Erythroblast (primary cell): ENCODE results near the gene RABGGTA.

Experiments used
- GATA1 ChIP-seq: IDR thresholded peaks from 2 replicates; pipeline ENCODE4 v1.6.1; 2011; ENCODE audit warnings: low read depth, mild to moderate bottlenecking, control low read depth, low read length, moderate library complexity
- POLR2A ChIP-seq: IDR thresholded peaks from 2 replicates; pipeline ENCODE4 v1.6.1; 2011; ENCODE audit warnings: mild to moderate bottlenecking, low read length

DNA sequence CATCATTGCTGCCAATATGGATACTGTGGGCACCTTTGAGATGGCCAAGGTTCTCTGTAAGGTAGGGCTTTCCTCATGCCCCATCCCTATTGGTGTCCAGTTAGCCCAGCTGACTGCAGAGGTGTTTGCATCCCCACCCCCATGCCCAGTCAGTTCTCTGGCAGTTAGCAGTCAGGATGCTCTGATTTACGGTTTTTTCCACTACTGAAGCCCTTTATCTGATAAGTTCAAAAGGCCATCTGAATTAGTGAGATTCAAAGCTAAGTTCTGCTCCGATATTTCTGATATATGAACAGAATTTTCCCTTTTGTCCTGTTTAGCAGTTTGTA is 37.9 kb downstream of the RABGGTA start:
- no peak for TF ChIP-seq POLR2A
- no peak for TF ChIP-seq GATA1
